Measurements from ENCODE around the gene LHPP.

DNA sequence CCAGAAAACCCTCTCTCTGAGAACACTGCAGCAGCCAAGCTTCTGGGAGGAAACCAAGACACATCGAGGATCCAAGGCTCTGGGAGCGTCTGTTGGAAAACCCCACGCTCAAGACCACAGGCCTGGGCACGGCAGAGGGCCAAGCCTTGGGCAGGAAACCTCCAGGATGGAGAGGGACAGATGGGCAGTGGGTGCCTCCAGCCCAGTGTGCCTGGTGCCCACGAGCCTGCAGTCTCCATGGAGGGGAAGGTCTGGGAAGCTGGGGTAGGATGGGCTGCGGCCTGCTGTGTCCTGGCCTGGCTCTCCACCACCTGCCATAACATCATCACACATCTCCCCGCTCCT is 186.5 kb downstream of the LHPP start:
- no peak for TF ChIP-seq CTCF (conservative IDR thresholded peaks at IDR 0.05; ENCODE audit: low read depth in 2 of 2)
- no peak for TF ChIP-seq POLR2AphosphoS5 (IDR thresholded peaks at IDR 0.05; ENCODE audit: low read depth)
- TF ChIP-seq JUNB (IDR thresholded peaks at IDR 0.05; ENCODE audit: unreplicated experiment) = no peak
- TF ChIP-seq EZH2 (IDR thresholded peaks at IDR 0.05; ENCODE audit: low read depth, unreplicated experiment) = no peak
- TF ChIP-seq REST (IDR thresholded peaks at IDR 0.05; ENCODE audit: unreplicated experiment) = no peak
- no peak for TF ChIP-seq ZNF462 (CRISPR knock-in tag; IDR thresholded peaks at IDR 0.05)
- TF ChIP-seq EZH2phosphoT487 (IDR thresholded peaks at IDR 0.05; ENCODE audit: unreplicated experiment) = no peak
- no peak for TF ChIP-seq CREB1 (CRISPR knock-in tag; IDR thresholded peaks at IDR 0.05; ENCODE audit: low read depth)
- TF ChIP-seq STAT1 (IDR thresholded peaks at IDR 0.05; ENCODE audit: unreplicated experiment) = no peak

All from GM23338 (cell line).